Fibroblast of lung (primary cell): Measurements from ENCODE around the gene MSH3.

ENCODE experiments used
- CTCF ChIP-seq, 2 donors: IDR thresholded peaks in 1 of 2; conservative IDR thresholded peaks in 1 of 2; 1 replicate in 1 of 2; 2 replicates in 1 of 2; pipeline ENCODE4 v1.5.1; 2011 to 2012; ENCODE audit warnings: low read length in 2 of 2, control low read depth in 1 of 2, inconsistent platforms in 1 of 2, low read depth in 1 of 2, mild to moderate bottlenecking in 1 of 2
- EZH2 ChIP-seq: IDR thresholded peaks from 2 replicates; pipeline ENCODE4 v1.5.1; 2012; ENCODE audit warnings: low read length, control low read depth, mild to moderate bottlenecking; ENCODE audit errors: missing control alignments

GRCh38 chr5:80885396-80886000 is 231.0 kb downstream of the MSH3 start:
- TF ChIP-seq EZH2 (no peak), CTCF (conservative IDR thresholded peaks at IDR 0.05 in 1 of 2, IDR thresholded peaks at IDR 0.05 in 1 of 2; ENCODE audit: low read depth in 1 of 2, low read length in 2 of 2) (no peak)
